HT1080 (cell line): ENCODE results near the gene FBXL7. TPM values are rescaled to one million over a fixed set of nuclear protein-coding genes. Genes with fewer than 3 reads are reported as not detected.

Experiments
- DNase-seq: peaks from one replicate; pipeline ENCODE4 v3.0.0-alpha.2; 2015; ENCODE audit warnings: low read depth
- total RNA-seq: library from RNA; depleted of rRNA; stranded (reverse); fragments of >200 nt; shearing (Covaris generic); gene quantifications from 2 replicates; pipeline ENCODE4 v1.2.3, GENCODE V29; 2014

The FBXL7 gene
- total RNA-seq, 1 experiment from 2014 or later, result 2.5 TPM

DNA sequence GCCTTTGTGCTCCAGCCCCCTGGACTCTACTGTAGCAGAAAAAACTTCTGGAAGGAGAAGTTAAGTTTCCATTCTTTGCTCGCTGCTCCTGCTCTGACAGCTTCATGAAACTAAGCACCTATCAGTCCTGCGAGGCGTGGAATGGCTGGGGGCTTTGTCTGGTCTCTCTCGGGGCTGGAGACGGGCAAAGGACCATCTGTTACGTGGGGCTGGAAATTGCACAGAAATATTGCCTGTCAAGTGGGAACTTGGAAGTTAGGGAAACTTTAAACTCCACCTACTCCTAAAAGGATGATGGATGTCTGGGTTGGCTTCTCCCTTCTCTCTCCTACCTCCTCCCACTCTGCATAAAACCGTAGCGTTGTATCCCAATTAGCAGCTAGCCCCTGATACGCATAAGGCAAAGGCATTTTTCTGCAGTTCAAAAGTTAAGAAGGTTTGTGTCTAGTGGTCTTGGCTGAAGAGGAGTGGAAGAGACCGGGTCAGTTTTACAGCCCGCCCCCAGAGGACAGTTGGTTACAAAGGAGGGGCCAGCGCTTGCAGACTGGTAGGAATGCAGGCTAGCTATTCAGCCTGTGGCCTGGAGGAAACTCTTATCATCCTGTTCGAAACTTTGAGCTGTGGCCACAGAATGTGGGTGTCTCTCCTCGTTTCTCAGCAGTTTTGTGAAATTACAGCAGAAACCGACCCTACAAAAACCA is 1.3 kb downstream of the FBXL7 start:
- peak; percentile 68 for DNase-seq

DNA sequence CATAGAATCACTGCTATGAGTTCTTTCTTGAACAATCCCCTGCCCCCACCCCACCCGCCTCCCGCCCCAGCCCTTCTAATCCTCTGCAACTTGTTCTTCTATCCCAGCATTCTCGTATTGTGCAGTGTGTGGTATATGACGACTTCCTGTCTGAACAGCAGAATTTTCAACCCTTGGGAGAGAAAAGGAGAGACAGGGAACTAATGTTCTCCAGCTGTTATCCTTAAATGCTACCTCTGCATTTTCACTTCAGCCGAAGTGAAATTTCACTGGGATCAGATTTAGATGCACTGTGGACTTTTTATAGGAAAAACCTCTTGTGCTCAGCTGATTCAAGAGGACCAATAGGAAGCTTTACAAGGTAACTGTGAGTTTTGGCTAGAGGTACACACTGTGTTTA is 2.2 kb downstream of the FBXL7 start:
- no peak for DNase-seq

DNA sequence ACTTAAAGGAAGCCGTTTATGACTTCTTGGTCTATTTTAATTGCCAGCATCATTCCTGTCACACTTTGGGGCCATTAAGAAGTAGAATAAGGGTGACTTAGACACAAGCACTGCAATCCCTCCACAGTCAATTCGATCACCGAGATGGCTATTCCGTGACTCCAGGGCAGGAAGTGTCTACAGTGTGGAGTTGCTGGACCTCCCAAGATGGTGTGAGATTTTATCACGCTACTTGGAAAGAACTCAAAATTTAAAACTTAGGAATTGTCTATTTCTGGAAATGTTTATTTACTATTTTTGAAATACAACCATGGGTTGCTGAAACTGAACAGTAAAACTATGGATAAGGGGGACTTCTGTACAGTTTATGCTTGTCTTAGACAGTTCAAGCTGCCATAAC is 6.2 kb downstream of the FBXL7 start:
- DNase-seq, result no peak

DNA sequence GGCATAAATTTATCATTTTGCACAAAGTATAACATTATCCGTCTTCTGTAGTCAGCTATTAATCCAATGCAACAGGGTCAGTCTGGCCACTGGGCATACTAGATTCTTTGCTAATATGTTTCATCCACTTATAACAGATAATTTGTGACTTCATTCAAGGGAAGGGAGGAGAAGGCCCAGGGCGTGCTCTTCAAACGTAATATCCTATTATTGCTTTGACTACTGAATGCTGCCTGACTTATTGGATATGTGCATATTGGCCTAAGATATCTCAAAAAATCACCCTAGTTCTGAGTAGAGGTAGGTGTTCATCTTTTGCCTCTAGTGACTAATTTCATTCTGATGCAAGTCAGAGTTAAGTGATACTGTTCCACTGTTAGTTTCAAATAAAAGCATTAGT is 6.9 kb downstream of the FBXL7 start:
- no peak for DNase-seq

DNA sequence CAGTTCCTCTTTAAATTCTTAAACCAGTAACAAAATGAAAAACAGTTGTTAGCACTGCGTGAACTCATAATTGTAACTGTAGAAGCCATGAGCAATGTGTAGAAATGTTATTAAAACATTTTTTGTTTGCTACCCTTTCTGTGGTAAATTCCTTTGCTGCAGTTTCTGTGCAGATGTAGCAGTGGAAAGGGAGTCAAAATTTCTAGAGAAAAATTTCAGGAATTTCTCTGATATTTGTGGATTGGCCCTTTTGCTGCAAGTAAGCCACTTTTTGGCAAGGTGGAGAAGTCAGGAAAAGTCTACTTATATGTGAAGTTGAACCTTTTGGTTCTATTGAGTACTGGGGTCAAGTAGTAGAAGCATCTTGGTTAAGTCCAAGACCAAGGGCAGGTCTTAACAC is 10.1 kb downstream of the FBXL7 start:
- no peak for DNase-seq

DNA sequence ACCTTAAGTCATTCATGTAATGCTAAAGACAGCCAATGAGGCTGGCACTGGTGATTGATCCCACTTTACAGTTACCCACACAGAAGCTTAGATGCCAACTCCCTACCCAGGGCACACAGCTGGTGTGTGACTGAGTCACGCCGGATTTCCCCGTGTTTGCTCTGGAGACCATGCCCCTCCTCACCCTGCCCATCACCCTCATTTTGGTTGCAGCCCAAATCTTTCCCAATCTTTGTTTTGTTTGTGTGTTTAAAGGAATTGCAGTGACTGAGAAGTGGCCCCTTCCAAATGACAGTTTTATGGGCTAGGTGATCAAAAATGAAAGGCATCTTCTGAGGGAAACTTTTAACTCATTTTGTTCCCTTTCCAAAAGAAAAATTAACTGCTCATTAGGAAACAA is 10.9 kb downstream of the FBXL7 start:
- DNase-seq, result peak; percentile 30

DNA sequence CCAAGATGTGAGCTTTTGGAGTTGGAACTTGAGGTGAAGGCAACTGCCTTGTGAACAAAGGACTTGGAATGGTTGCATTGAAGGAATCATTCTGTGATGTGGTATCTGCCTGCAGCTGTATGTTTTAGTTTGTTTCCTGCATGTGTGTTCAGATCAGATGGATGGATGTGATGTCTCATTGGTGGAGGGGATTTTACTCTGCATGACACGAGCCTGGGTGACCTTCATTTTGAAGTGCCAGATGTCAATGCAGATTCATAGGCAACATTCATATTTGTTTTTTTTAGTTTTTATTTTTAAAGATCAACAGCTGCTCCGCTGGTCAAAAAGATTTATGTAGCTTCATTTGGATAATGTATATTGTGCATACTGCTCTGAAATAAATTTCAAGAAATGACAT is 13.5 kb downstream of the FBXL7 start:
- DNase-seq, result no peak

DNA sequence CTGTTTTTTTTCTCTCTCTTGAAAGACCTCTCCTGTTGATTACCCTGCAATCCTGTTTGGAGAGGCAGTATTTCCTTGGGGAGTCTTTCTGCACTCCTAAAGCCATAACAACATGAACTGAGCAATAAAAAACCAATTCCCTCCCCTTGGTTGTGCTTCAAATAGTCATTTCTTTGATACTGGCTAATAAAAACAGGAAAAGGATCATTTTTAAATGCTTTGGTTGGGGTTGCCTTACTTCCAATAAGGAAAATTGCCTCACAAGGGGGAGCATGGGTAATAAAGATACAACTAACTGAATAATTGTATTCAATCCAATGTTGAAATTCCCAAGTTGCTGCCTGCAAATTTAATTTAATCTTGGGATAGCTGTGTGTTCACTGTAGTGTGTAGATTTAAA is 13.9 kb downstream of the FBXL7 start:
- no peak for DNase-seq

DNA sequence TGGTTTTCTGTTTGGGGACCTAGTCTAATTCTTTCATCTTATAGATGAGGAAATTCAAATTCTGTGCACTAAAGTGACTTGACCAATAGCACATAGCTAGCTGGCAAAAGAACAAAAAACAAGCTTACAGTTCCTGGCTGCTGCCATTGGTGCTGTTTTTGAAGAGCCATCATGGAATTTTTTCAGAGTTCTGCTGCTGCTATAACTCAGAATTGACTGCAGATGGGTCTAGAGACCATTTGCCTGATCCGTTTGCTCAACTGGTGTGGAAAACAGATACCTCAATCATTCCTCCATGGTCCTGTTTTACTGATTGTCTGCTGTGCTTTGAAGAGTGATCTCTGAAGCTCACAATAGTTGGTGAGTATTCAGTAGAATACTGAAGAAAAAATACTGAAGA is 15.2 kb downstream of the FBXL7 start:
- DNase-seq, result no peak

DNA sequence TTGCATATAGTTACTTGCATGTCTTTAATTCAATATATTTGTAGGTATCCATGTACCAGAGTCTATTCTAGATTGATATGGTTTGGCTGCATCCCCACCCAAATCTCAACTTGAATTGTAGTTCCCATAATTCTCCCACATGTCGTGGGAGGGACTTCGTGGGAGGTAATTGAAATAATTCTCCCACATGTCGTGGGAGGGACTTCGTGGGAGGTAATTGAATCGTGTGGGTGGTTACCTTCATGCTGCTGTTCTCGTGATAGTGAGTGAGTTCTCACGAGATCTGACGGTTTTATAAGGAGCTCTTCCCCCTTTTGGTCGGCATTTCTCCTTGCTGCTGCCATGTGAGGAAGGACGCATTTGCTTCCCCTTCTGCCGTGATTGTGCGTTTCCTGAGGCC is 16.5 kb downstream of the FBXL7 start:
- no peak for DNase-seq

GRCh38 chr5:15518786-15519185 is 18.8 kb downstream of the FBXL7 start:
- no peak for DNase-seq

GRCh38 chr5:15520856-15521255 is 20.9 kb downstream of the FBXL7 start:
- no peak for DNase-seq

DNA sequence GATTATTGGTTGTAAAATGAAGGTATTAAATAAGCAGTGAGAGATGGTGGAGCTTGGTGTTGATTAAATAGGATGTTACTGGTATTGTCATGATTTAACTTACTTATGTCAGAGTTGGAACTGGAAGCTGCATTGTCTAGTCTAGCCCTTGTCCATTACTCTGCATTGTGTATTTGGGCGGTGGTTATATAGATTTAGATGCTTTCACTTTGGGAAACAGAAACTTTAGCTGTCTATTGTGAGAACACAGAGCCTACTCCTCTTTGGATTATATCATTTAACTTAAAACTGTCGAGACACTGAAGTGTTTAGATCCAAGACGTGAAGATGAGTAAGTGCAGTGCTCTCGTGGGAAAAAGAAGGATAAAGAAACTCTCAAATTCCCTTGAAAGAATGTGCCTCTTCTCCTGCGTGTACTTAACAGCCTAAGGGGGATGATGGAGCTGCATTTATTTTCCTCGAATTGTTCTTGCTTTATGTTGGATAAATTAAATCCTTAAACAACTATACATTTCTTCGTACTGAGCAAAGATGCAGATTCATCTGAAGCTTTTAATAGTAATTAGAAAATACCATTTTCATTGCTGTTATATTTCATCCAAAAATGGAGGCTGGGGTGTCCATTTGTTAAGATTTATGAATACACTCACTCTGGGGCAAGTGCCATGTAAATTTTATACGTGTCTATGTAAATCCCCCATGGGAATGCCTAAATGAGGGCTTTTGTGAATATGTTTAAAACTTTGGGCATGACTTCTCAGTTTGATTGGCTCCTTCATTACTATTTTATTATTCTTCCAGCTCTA is 21.6 kb downstream of the FBXL7 start:
- no peak for DNase-seq

- DNase-seq, result no peak
Observed at GRCh38 chr5:15522187-15522520, 22.2 kb downstream of the FBXL7 start.

GRCh38 chr5:15524712-15525111 is 24.7 kb downstream of the FBXL7 start:
- DNase-seq, result no peak

GRCh38 chr5:15525703-15526275 is 25.8 kb downstream of the FBXL7 start:
- DNase-seq, result peak; percentile 36

DNA sequence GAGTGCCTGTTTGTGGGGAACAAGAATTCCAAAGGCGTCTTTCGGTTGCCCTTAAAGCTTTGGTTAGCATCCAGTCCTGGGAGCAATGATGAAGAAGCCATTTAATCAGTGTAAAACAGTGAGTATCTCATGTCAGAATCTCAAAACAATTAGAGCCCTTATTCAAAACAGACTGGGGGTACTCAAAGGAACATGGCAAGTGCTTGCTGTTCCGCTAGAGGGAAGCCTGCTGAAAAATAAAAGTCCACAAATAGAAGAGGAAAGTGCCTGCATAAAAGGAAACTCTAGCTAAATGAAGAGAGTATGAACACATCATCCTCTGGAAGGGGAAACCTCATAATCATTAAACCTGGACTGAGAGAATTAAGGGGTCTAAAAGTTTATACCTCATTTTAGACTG is 26.4 kb downstream of the FBXL7 start:
- no peak for DNase-seq

GRCh38 chr5:15528476-15528875 is 28.5 kb downstream of the FBXL7 start:
- DNase-seq, result no peak

GRCh38 chr5:15529013-15529412 is 29.0 kb downstream of the FBXL7 start:
- no peak for DNase-seq

GRCh38 chr5:15529821-15530220 is 29.8 kb downstream of the FBXL7 start:
- DNase-seq, result no peak

- no peak for DNase-seq
Observed at GRCh38 chr5:15533129-15533893, 33.3 kb downstream of the FBXL7 start.

GRCh38 chr5:15535938-15536337 is 36.0 kb downstream of the FBXL7 start:
- DNase-seq, result no peak
